NCI-H82 treated with DMSO at 0.1 percent for 48 hours (cell line): ENCODE results near the gene KAZN.

Experiments used
- DNase-seq: peaks from one replicate; lab custom pipeline; 2025; ENCODE audit not compliant: unreplicated experiment; lab: John Stamatoyannopoulos, UW

Gene KAZN

GRCh38 chr1:15043934-15044333 lies 445.4 kb downstream of the KAZN start:
- no peak for DNase-seq

- no peak for DNase-seq
These were observed 446.6 kb downstream of the KAZN start for GRCh38 chr1:15045123-15045522.

- no peak for DNase-seq
These were observed 448.1 kb downstream of the KAZN start for GRCh38 chr1:15046487-15047165.

GRCh38 chr1:15047237-15047636 lies 448.8 kb downstream of the KAZN start:
- DNase-seq = no peak

GRCh38 chr1:15048437-15048980 lies 450.0 kb downstream of the KAZN start:
- DNase-seq = no peak

- DNase-seq = no peak
These were observed 450.6 kb downstream of the KAZN start for GRCh38 chr1:15049067-15049466.

GRCh38 chr1:15051882-15052528 lies 453.5 kb downstream of the KAZN start:
- no peak for DNase-seq

GRCh38 chr1:15053153-15053552 lies 454.7 kb downstream of the KAZN start:
- no peak for DNase-seq

- no peak for DNase-seq
These were observed 457.4 kb downstream of the KAZN start for GRCh38 chr1:15055736-15056415.

GRCh38 chr1:15056515-15057285 lies 458.2 kb downstream of the KAZN start:
- DNase-seq = no peak

- DNase-seq = no peak
These were observed 459.3 kb downstream of the KAZN start for GRCh38 chr1:15057834-15058233.

- no peak for DNase-seq
These were observed 459.8 kb downstream of the KAZN start for GRCh38 chr1:15058261-15058660.

- no peak for DNase-seq
These were observed 461.6 kb downstream of the KAZN start for GRCh38 chr1:15060104-15060503.

- DNase-seq = peak; percentile 8
These were observed 464.1 kb downstream of the KAZN start for GRCh38 chr1:15062479-15063099.

- no peak for DNase-seq
These were observed 464.9 kb downstream of the KAZN start for GRCh38 chr1:15063346-15063745.

- DNase-seq = no peak
These were observed 465.3 kb downstream of the KAZN start for GRCh38 chr1:15063783-15064182.

- no peak for DNase-seq
These were observed 465.9 kb downstream of the KAZN start for GRCh38 chr1:15064217-15064929.

- no peak for DNase-seq
These were observed 466.8 kb downstream of the KAZN start for GRCh38 chr1:15065291-15065690.

GRCh38 chr1:15065736-15066135 lies 467.3 kb downstream of the KAZN start:
- DNase-seq = no peak

GRCh38 chr1:15066191-15066590 lies 467.7 kb downstream of the KAZN start:
- DNase-seq = no peak
